GM23248 (cell line): ENCODE measurements around the gene LDB2. TPM values are rescaled to one million over a fixed set of nuclear protein-coding genes. Genes with fewer than 3 reads are reported as not detected.

Experiments
- DNase-seq: peaks from one replicate; pipeline ENCODE4 v3.0.0-alpha.2; 2015
- H2AFZ ChIP-seq: fragments of 200-600 bp; sonication (generic); 2 replicates; pipeline ENCODE4 v1.6.1; 2016; ENCODE audit warnings: antibody characterized with exemption
- H3F3A ChIP-seq: fragments of 200-600 bp; sonication (generic); 2 replicates; pipeline ENCODE4 v1.6.1; 2016; ENCODE audit warnings: mild to moderate bottlenecking, antibody characterized with exemption, mixed run types; ENCODE audit not compliant: insufficient read depth
- H3K27ac ChIP-seq: fragments of 200-600 bp; sonication (generic); 2 replicates; pipeline ENCODE4 v1.5.1; 2016; ENCODE audit warnings: mild to moderate bottlenecking
- H3K27me3 ChIP-seq: fragments of 200-600 bp; sonication (generic); replicated peaks from 2 replicates; pipeline ENCODE4 v1.6.1; 2016; ENCODE audit warnings: mild to moderate bottlenecking; ENCODE audit not compliant: insufficient read depth
- H3K36me3 ChIP-seq: fragments of 200-600 bp; sonication (generic); 2 replicates; pipeline ENCODE4 v1.6.1; 2016; ENCODE audit warnings: low read depth, mild to moderate bottlenecking
- H3K4me1 ChIP-seq: fragments of 200-600 bp; sonication (generic); 2 replicates; pipeline ENCODE4 v1.6.1; 2016; ENCODE audit warnings: mild to moderate bottlenecking; ENCODE audit not compliant: insufficient read depth
- H3K4me2 ChIP-seq: fragments of 200-600 bp; sonication (generic); one replicate; pipeline ENCODE4 v1.6.1; 2016; ENCODE audit warnings: mild to moderate bottlenecking; ENCODE audit not compliant: unreplicated experiment
- H3K4me3 ChIP-seq: fragments of 200-600 bp; sonication (generic); 2 replicates; pipeline ENCODE4 v1.5.1; 2016; ENCODE audit warnings: mild to moderate bottlenecking
- H3K79me2 ChIP-seq: fragments of 200-600 bp; sonication (generic); 2 replicates; pipeline ENCODE4 v1.6.1; 2016; ENCODE audit warnings: mild to moderate bottlenecking; ENCODE audit not compliant: insufficient read depth
- H3K9ac ChIP-seq: fragments of 200-600 bp; sonication (generic); 2 replicates; pipeline ENCODE4 v1.6.1; 2016; ENCODE audit warnings: mild to moderate bottlenecking
- H3K9me2 ChIP-seq: fragments of 200-600 bp; sonication (generic); 2 replicates; pipeline ENCODE4 v1.6.1; 2016; ENCODE audit warnings: mixed run types, mild to moderate bottlenecking, moderate library complexity; ENCODE audit not compliant: insufficient read depth
- H3K9me3 ChIP-seq: fragments of 200-600 bp; sonication (generic); one replicate; pipeline ENCODE4 v1.6.1; 2017; ENCODE audit warnings: low read depth
- H4K20me1 ChIP-seq: fragments of 200-600 bp; sonication (generic); 2 replicates; pipeline ENCODE4 v1.6.0; 2016; ENCODE audit not compliant: insufficient read depth
- EZH2 ChIP-seq: fragments of 200-600 bp; sonication (generic); IDR thresholded peaks from 2 replicates; pipeline ENCODE4 v1.6.1; 2018; ENCODE audit warnings: antibody characterized with exemption, mild to moderate bottlenecking; ENCODE audit not compliant: insufficient read depth, poor library complexity, severe bottlenecking
- EZH2phosphoT487 ChIP-seq: fragments of 200-600 bp; sonication (generic); IDR thresholded peaks from 2 replicates; pipeline ENCODE4 v1.6.1; 2018; ENCODE audit warnings: antibody characterized with exemption, moderate library complexity, mild to moderate bottlenecking, low read depth; ENCODE audit not compliant: insufficient read depth
- WGBS, 2 experiments: methylation state at CpG; one replicate each; pipeline ENCODE4 v1.1.6; 2015 to 2017; ENCODE audit warnings: low lambda C conversion rate in 2 of 2, low coverage in 1 of 2; ENCODE audit errors: missing lambda C conversion rate in 2 of 2; 5-methylcytosine and 5-hydroxymethylcytosine counted together
- in situ Hi-C: fragments of 300-500 bp; cut with MboI; formaldehyde crosslinking; loops from 2 replicates; pipeline ENCODE4 v1.15.0; 2020
- polyA plus RNA-seq: library from polyadenylated mRNA; unstranded; fragments of >200 nt; fragmentation: Nextera tagmentation; extraction: Ambion mirVana; gene quantifications from 2 replicates; pipeline ENCODE4 v1.2.1, GENCODE V29; 2016
- total RNA-seq: library from RNA; depleted of rRNA; stranded (reverse); fragments of >200 nt; shearing (Covaris generic); gene quantifications from 2 replicates; pipeline ENCODE4 v1.2.3, GENCODE V29; 2014

The LDB2 gene
- total and polyA plus RNA-seq, 2 experiments from 2014 or later: 52.8 to 76.6 TPM

- in situ Hi-C loops: no loop called here
- TF ChIP-seq EZH2phosphoT487: no peak
- TF ChIP-seq EZH2: no peak
- no peak overlapping the region for H3K4me3 ChIP-seq
- peaks cover 3% of the 10 kb centered on the region; the same call in 1 of the 2 replicates for H3K9me2 ChIP-seq
- H3K4me1 ChIP-seq: peaks cover 34% of the 10 kb centered on the region
- H3K36me3 ChIP-seq: no peaks in the 10 kb centered on the region
- DNase-seq: no peak
- H3K27me3 ChIP-seq: no peaks in the 10 kb centered on the region
- H3K9ac ChIP-seq: no peak overlapping the region
- no peak overlapping the region for H3K4me2 ChIP-seq
- H3F3A ChIP-seq: peaks cover 42% of the 10 kb centered on the region
- 94 to 97% methylated on average over 3 of the region's 3 CpGs for WGBS, 2 experiments
- peaks cover 7% of the 10 kb centered on the region; the same call in 1 of the 2 replicates for H3K79me2 ChIP-seq
- H4K20me1 ChIP-seq: no peaks in the 10 kb centered on the region
- no peaks in the 10 kb centered on the region for H3K9me3 ChIP-seq
- no peak overlapping the region for H3K27ac ChIP-seq
- H2AFZ ChIP-seq: no peak overlapping the region
These were observed 321.3 kb downstream of the LDB2 start for GRCh38 chr4:16577177-16577576.

- H3K36me3 ChIP-seq: no peaks in the 10 kb centered on the region
- peaks cover 3% of the 10 kb centered on the region; the same call in 1 of the 2 replicates for H3K9me2 ChIP-seq
- H3K27ac ChIP-seq: no peak overlapping the region
- DNase-seq: no peak
- H3K79me2 ChIP-seq: peaks cover 7% of the 10 kb centered on the region; the same call in 1 of the 2 replicates
- no peak for TF ChIP-seq EZH2
- no peaks in the 10 kb centered on the region for H3K9me3 ChIP-seq
- H3K4me1 ChIP-seq: peaks cover 26% of the 10 kb centered on the region
- no peaks in the 10 kb centered on the region for H4K20me1 ChIP-seq
- H3K4me3 ChIP-seq: no peak overlapping the region
- peaks cover 25% of the 10 kb centered on the region for H3F3A ChIP-seq
- H3K9ac ChIP-seq: no peak overlapping the region
- in situ Hi-C loops: no loop called here
- H3K27me3 ChIP-seq: no peaks in the 10 kb centered on the region
- H2AFZ ChIP-seq: no peak overlapping the region
- WGBS, 2 experiments: 94 to 100% methylated on average over 2 of the region's 2 CpGs
- H3K4me2 ChIP-seq: no peak overlapping the region
These were observed 323.5 kb downstream of the LDB2 start for GRCh38 chr4:16574981-16575380.

DNA sequence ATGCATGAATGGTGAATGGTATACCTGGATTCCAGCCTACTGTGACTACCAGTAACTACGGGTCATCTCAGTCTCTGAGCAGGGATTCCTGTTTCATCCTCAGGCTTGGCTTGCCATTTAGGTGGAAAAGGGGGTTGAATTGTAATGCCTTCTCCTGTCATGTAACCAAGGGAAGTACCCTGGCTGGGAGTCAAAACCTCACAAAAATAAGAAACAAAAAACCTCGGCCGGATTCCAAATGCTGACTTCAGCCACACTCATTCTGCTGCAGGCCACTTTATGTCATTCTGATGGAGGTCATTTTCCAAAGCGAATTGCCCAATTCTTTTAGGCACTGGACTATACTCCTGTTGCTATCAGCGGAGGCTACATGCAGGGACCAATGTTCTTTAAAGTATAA, 324.7 kb downstream of the LDB2 start:
- H3K4me2 ChIP-seq: peak overlapping the region; percentile 54
- no peaks in the 10 kb centered on the region for H3K27me3 ChIP-seq
- peak; percentile 91 for DNase-seq
- WGBS, 2 experiments: 4 to 6% methylated on average over 5 of the region's 5 CpGs
- no peak overlapping the region for H2AFZ ChIP-seq
- H3K27ac ChIP-seq: peak overlapping the region; percentile 59
- peaks cover 3% of the 10 kb centered on the region; the same call in 1 of the 2 replicates for H3K9me2 ChIP-seq
- H3K9ac ChIP-seq: no peak overlapping the region
- H3K36me3 ChIP-seq: no peaks in the 10 kb centered on the region
- peaks cover 7% of the 10 kb centered on the region; the same call in 1 of the 2 replicates for H3K79me2 ChIP-seq
- TF ChIP-seq EZH2 (no peak), EZH2phosphoT487 (no peak)
- H3K9me3 ChIP-seq: no peaks in the 10 kb centered on the region
- H3F3A ChIP-seq: peaks cover 15% of the 10 kb centered on the region
- in situ Hi-C loops: no loop called here
- H3K4me1 ChIP-seq: peaks cover 20% of the 10 kb centered on the region
- no peaks in the 10 kb centered on the region for H4K20me1 ChIP-seq
- no peak overlapping the region for H3K4me3 ChIP-seq

- Histone ChIP-seq H3K9me3 (no peaks in the 10 kb centered on the region), H3K79me2 (peaks cover 7% of the 10 kb centered on the region; the same call in 1 of the 2 replicates), H3K4me3 (no peak overlapping the region), H3K9ac (no peak overlapping the region), H3K4me1 (peaks cover 20% of the 10 kb centered on the region), H4K20me1 (no peaks in the 10 kb centered on the region), H3K9me2 (peaks cover 3% of the 10 kb centered on the region; the same call in 1 of the 2 replicates), H3F3A (peaks cover 15% of the 10 kb centered on the region), H3K27me3 (no peaks in the 10 kb centered on the region), H3K27ac (peak overlapping the region; percentile 59), H3K36me3 (no peaks in the 10 kb centered on the region), H2AFZ (no peak overlapping the region), H3K4me2 (peak overlapping the region; percentile 54)
- DNase-seq: peak; percentile 71
- in situ Hi-C loops: no loop called here
- no peak for TF ChIP-seq EZH2
- TF ChIP-seq EZH2phosphoT487: no peak
- 46 to 51% methylated on average over 4 of the region's 4 CpGs for WGBS, 2 experiments
These were observed 325.2 kb downstream of the LDB2 start for GRCh38 chr4:16573206-16573605.

DNA sequence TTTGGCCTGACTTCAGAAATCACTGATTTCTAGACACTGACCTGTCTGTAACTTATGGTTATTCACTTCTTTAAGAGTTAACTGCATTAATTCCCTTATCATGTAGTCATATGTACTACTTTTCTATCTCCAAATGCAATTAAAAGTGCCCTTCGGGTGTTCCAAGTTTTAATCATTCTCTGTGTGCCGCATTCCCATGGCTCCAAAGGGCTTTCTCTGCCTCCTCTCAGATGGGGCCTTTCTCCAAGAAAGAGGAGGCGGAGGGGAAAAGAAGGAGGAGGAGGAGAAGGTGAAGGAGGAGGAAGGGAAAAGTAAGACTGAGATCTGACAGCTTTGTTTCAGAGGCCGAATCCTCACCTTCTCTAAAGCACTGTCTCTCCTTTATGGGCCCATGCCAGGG, 325.8 kb downstream of the LDB2 start:
- no peak overlapping the region for H3K9ac ChIP-seq
- peaks cover 20% of the 10 kb centered on the region for H3K4me1 ChIP-seq
- WGBS, 2 experiments: 65 to 71% methylated on average over 4 of the region's 4 CpGs
- no peak overlapping the region for H3K27ac ChIP-seq
- H3K4me3 ChIP-seq: no peak overlapping the region
- no peak for DNase-seq
- no peaks in the 10 kb centered on the region for H3K27me3 ChIP-seq
- TF ChIP-seq EZH2phosphoT487 (no peak), EZH2 (no peak)
- H2AFZ ChIP-seq: no peak overlapping the region
- H3K9me2 ChIP-seq: peaks cover 3% of the 10 kb centered on the region; the same call in 1 of the 2 replicates
- no peaks in the 10 kb centered on the region for H4K20me1 ChIP-seq
- no peaks in the 10 kb centered on the region for H3K9me3 ChIP-seq
- no peaks in the 10 kb centered on the region for H3K36me3 ChIP-seq
- H3K79me2 ChIP-seq: peaks cover 7% of the 10 kb centered on the region; the same call in 1 of the 2 replicates
- H3F3A ChIP-seq: peaks cover 15% of the 10 kb centered on the region
- no peak overlapping the region for H3K4me2 ChIP-seq
- in situ Hi-C loops: no loop called here
